OCI-LY3 (cell line): ENCODE data around the gene INSC.

Experiments
- H2AFZ ChIP-seq: fragments of 200-600, 300-600 bp; shearing (Covaris generic); 2 replicates; pipeline ENCODE4 v1.6.0; 2014; ENCODE audit warnings: antibody characterized with exemption, low read depth, low read length
- H3K27ac ChIP-seq: fragments of 200-600, 300-600 bp; sonication (generic); 2 replicates; pipeline ENCODE4 v1.5.1; 2014; ENCODE audit warnings: mild to moderate bottlenecking, low read length, moderate library complexity, mixed read lengths
- H3K27me3 ChIP-seq: fragments of 200-600, 300-600 bp; sonication (generic); 2 replicates; pipeline ENCODE4 v1.6.1; 2014; ENCODE audit warnings: low read depth, low read length, mixed read lengths
- H3K36me3 ChIP-seq: fragments of 200-600, 300-600 bp; sonication (generic); replicated peaks from 2 replicates; pipeline ENCODE3; 2014; ENCODE audit warnings: low read depth, low read length, mixed read lengths
- H3K4me1 ChIP-seq: fragments of 300-600, 200-600 bp; sonication (generic); 2 replicates; pipeline ENCODE4 v1.6.1; 2014; ENCODE audit warnings: low read length, mixed read lengths
- H3K4me2 ChIP-seq: fragments of 200-600, 300-600 bp; sonication (generic); 2 replicates; pipeline ENCODE4 v1.6.1; 2014; ENCODE audit warnings: low read length, mixed read lengths
- H3K4me3 ChIP-seq: fragments of 300-600, 200-600 bp; sonication (generic); 2 replicates; pipeline ENCODE4 v1.5.1; 2014; ENCODE audit warnings: antibody characterized with exemption, mild to moderate bottlenecking, low read length, moderate library complexity
- H3K79me2 ChIP-seq: fragments of 300-600, 200-600 bp; shearing (Covaris generic); 2 replicates; pipeline ENCODE4 v1.6.1; 2014; ENCODE audit warnings: mild to moderate bottlenecking, low read length, mixed read lengths
- H3K9ac ChIP-seq: fragments of 300-600, 200-600 bp; shearing (Covaris generic); 2 replicates; pipeline ENCODE4 v1.6.0; 2014; ENCODE audit warnings: mild to moderate bottlenecking, low read length, moderate library complexity
- H3K9me3 ChIP-seq: fragments of 200-600, 300-600 bp; shearing (Covaris generic); 2 replicates; pipeline ENCODE4 v1.6.1; 2014; ENCODE audit warnings: low read length, mixed read lengths; ENCODE audit not compliant: insufficient read depth
- H4K20me1 ChIP-seq: fragments of 200-600, 300-600 bp; sonication (generic); 2 replicates; pipeline ENCODE4 v1.6.1; 2016; ENCODE audit warnings: low read length, mixed read lengths; ENCODE audit not compliant: insufficient read depth
- EZH2phosphoT487 ChIP-seq: fragments of 200-600 bp; shearing (Covaris generic); IDR thresholded peaks from 2 replicates; pipeline ENCODE4 v1.6.1; 2018; ENCODE audit warnings: antibody characterized with exemption, mixed run types, low read depth
- TF ChIP-seq, protein P1 (sequence below): fragments of 200-600, 300-600 bp; sonication (generic); IDR thresholded peaks from 2 replicates; pipeline ENCODE4 v1.5.1; 2014; ENCODE audit warnings: antibody characterized with exemption, low read length, low read depth

Gene INSC

DNA sequence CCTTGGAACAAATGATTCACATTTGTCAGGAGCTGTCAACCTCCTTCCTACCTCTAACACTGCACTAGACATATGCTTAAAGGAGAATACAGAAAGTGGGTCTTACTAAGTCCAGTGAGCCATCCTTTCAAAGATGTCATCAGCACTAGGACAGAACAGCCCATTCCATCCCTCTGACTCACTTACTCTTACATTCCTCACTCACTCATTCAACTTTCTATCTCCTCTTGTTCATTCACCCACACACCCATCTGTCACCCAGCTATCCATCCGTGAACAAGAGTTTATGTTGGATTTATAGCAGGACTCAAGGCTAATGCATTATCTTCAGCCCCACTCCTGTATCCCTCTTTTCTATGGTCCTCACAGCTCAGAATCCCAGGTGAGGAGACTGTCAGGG is 9.1 kb downstream of the INSC start:
- H2AFZ ChIP-seq, result no peak overlapping the region
- H3K9me3 ChIP-seq, result no peaks in the 10 kb centered on the region
- no peaks in the 10 kb centered on the region for H4K20me1 ChIP-seq
- TF ChIP-seq, protein P1, sequence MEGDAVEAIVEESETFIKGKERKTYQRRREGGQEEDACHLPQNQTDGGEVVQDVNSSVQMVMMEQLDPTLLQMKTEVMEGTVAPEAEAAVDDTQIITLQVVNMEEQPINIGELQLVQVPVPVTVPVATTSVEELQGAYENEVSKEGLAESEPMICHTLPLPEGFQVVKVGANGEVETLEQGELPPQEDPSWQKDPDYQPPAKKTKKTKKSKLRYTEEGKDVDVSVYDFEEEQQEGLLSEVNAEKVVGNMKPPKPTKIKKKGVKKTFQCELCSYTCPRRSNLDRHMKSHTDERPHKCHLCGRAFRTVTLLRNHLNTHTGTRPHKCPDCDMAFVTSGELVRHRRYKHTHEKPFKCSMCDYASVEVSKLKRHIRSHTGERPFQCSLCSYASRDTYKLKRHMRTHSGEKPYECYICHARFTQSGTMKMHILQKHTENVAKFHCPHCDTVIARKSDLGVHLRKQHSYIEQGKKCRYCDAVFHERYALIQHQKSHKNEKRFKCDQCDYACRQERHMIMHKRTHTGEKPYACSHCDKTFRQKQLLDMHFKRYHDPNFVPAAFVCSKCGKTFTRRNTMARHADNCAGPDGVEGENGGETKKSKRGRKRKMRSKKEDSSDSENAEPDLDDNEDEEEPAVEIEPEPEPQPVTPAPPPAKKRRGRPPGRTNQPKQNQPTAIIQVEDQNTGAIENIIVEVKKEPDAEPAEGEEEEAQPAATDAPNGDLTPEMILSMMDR, result no peak
- TF ChIP-seq EZH2phosphoT487, result no peak
- H3K27me3 ChIP-seq, result peaks cover 21% of the 10 kb centered on the region
- no peak overlapping the region for H3K27ac ChIP-seq
- H3K4me1 ChIP-seq, result no peaks in the 10 kb centered on the region
- no peaks in the 10 kb centered on the region for H3K79me2 ChIP-seq
- H3K4me3 ChIP-seq, result no peak overlapping the region
- no peaks in the 10 kb centered on the region for H3K36me3 ChIP-seq
- no peak overlapping the region for H3K9ac ChIP-seq
- no peak overlapping the region for H3K4me2 ChIP-seq

DNA sequence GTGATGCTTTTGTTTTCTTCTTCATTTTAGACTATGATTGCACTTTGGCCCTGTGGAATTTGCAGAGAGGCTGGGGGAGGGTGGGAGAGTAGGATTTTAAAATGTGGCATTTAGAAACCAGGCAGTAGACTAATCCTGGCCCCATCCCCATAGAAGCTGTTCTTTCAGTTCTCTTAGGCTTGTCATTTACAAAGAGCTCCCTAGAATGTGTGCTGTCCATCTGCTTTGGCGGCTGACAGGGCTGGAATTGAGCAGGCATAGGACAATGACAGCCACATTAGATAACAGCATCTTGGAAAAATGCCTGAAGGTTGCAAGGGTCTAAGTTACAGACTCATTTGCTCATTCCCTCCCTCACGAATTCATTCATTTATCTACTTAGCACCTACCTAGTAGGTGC is 9.8 kb downstream of the INSC start:
- H3K79me2 ChIP-seq, result no peaks in the 10 kb centered on the region
- H3K4me1 ChIP-seq, result no peaks in the 10 kb centered on the region
- no peak overlapping the region for H3K9ac ChIP-seq
- no peaks in the 10 kb centered on the region for H4K20me1 ChIP-seq
- TF ChIP-seq EZH2phosphoT487, result no peak
- TF ChIP-seq, protein P1, result no peak
- no peaks in the 10 kb centered on the region for H3K9me3 ChIP-seq
- no peaks in the 10 kb centered on the region for H3K36me3 ChIP-seq
- no peak overlapping the region for H2AFZ ChIP-seq
- H3K27ac ChIP-seq, result no peak overlapping the region
- no peak overlapping the region for H3K4me3 ChIP-seq
- peaks cover 21% of the 10 kb centered on the region for H3K27me3 ChIP-seq
- H3K4me2 ChIP-seq, result no peak overlapping the region

DNA sequence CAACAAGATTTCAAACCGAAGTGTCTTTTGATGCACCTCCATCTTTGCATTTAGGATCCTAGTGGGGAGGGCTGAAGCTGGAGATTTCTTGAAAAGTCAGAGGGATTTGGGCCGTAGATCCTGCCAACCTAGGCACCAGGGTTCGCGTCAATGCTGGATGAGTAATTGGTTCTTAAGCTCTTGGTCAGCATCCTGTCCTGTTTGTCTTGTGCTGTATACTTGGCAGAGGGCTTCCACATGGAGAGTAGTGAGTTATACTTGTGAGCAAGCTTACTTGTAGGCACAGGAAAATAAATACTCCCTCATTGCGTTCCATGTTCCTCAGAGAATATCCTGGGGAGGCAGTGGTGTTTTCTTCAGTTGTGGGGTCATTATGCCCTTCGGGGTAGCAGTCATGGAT is 12.6 kb downstream of the INSC start:
- Histone ChIP-seq H3K9me3 (no peaks in the 10 kb centered on the region), H3K27me3 (peaks cover 24% of the 10 kb centered on the region), H3K79me2 (no peaks in the 10 kb centered on the region), H3K4me1 (no peaks in the 10 kb centered on the region), H3K9ac (no peak overlapping the region), H3K4me2 (no peak overlapping the region), H4K20me1 (no peaks in the 10 kb centered on the region), H3K27ac (no peak overlapping the region), H3K4me3 (no peak overlapping the region), H3K36me3 (no peaks in the 10 kb centered on the region), H2AFZ (no peak overlapping the region)
- no peak for TF ChIP-seq EZH2phosphoT487
- TF ChIP-seq, protein P1, result no peak

DNA sequence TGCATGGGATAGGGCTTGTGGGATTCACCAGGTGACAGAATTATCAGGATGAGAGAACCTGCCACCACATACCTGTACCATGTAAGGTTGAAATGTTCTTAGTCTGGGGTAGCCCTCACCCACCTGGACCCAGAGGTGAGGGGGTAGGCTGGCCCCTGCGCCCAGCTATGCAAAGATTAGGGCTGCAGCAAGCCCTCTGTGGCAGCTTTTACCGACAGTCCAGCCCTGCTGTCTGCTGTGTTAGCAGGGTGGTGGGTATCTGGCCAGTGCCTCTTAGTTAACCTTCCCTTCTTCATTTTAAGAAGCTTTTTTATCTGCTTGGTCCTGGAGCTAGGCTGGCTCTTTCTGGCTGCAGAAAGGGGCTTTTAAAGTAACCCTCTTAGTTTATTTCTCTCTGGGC is 13.9 kb downstream of the INSC start:
- no peaks in the 10 kb centered on the region for H3K4me1 ChIP-seq
- TF ChIP-seq, protein P1, result no peak
- no peak for TF ChIP-seq EZH2phosphoT487
- H3K9ac ChIP-seq, result no peak overlapping the region
- H3K9me3 ChIP-seq, result no peaks in the 10 kb centered on the region
- no peaks in the 10 kb centered on the region for H3K36me3 ChIP-seq
- no peak overlapping the region for H3K4me2 ChIP-seq
- no peak overlapping the region for H2AFZ ChIP-seq
- no peak overlapping the region for H3K4me3 ChIP-seq
- H3K27ac ChIP-seq, result no peak overlapping the region
- no peaks in the 10 kb centered on the region for H3K79me2 ChIP-seq
- H4K20me1 ChIP-seq, result no peaks in the 10 kb centered on the region
- H3K27me3 ChIP-seq, result peaks cover 18% of the 10 kb centered on the region
